Caco-2 (cell line): ENCODE measurements around the gene NOL6. TPM values are rescaled to one million over a fixed set of nuclear protein-coding genes. Genes with fewer than 3 reads are reported as not detected.

Experiments
- BruUV-seq: library from RNA; stranded (reverse); fragments of 400-500 nt; replicated peaks from 2 replicates; lab custom pipeline; 2021; lab: Mats Ljungman, UMichigan
- CTCF ChIA-PET: fragments of 300-600 bp; sonication (Branson Sonifier 250); formaldehyde crosslinking; loops from one replicate; lab custom pipeline; 2022; ENCODE audit warnings: antibody characterized with exemption; lab: Charles Lee
- POLR2A ChIA-PET: fragments of 300-600 bp; sonication (Branson Sonifier 250); formaldehyde crosslinking; loops from one replicate; lab custom pipeline; 2022; ENCODE audit warnings: antibody characterized with exemption; lab: Charles Lee
- DNase-seq, 2 experiments: peaks; one replicate each; pipeline versions ENCODE4 v3.0.0 to v3.0.0-alpha.2; 2020 to 2022
- H3K27me3 ChIP-seq: replicated peaks from 2 replicates; pipeline ENCODE4 v1.6.0; 2011; ENCODE audit warnings: low read length; ENCODE audit not compliant: control insufficient read depth, insufficient read depth
- H3K36me3 ChIP-seq: 2 replicates; pipeline ENCODE4 v1.5.1; 2011; ENCODE audit warnings: low read length; ENCODE audit not compliant: control insufficient read depth, insufficient read depth
- H3K4me1 ChIP-seq: fragments of 250-450 bp; sonication (Bioruptor Pico); 2 replicates; pipeline ENCODE4 v1.5.1; 2020; ENCODE audit warnings: mild to moderate bottlenecking
- H3K4me3 ChIP-seq: 2 replicates; pipeline ENCODE4 v1.5.1; 2011; ENCODE audit warnings: low read depth, mild to moderate bottlenecking, control low read depth, low read length
- H3K9me3 ChIP-seq: fragments of 250-450 bp; sonication (Bioruptor Pico); 2 replicates; pipeline ENCODE4 v1.5.1; 2020; ENCODE audit warnings: mild to moderate bottlenecking, moderate library complexity
- H3K27ac Mint-ChIP-seq: one replicate; pipeline ENCODE4 v1.8.0; 2022; ENCODE audit warnings: mixed read lengths; ENCODE audit not compliant: unreplicated experiment
- H3K27me3 Mint-ChIP-seq: one replicate; pipeline ENCODE4 v1.8.0; 2022; ENCODE audit warnings: mixed read lengths; ENCODE audit not compliant: insufficient read depth, unreplicated experiment
- H3K36me3 Mint-ChIP-seq: one replicate; pipeline ENCODE4 v1.8.0; 2022; ENCODE audit warnings: mild to moderate bottlenecking, mixed read lengths; ENCODE audit not compliant: insufficient read depth, unreplicated experiment
- H3K4me1 Mint-ChIP-seq: one replicate; pipeline ENCODE4 v1.8.0; 2022; ENCODE audit warnings: low read depth, mixed read lengths; ENCODE audit not compliant: unreplicated experiment
- H3K4me3 Mint-ChIP-seq: one replicate; pipeline ENCODE4 v1.8.0; 2022; ENCODE audit warnings: mild to moderate bottlenecking, moderate library complexity, mixed read lengths; ENCODE audit not compliant: unreplicated experiment
- H3K9me3 Mint-ChIP-seq: one replicate; pipeline ENCODE4 v1.8.0; 2022; ENCODE audit warnings: mixed read lengths; ENCODE audit not compliant: unreplicated experiment
- intact Hi-C: fragments of 100-400 bp; cut with micrococcal nuclease; formaldehyde crosslinking; loops from one replicate; pipeline ENCODE4 v1.10.0; 2022; ENCODE audit not compliant: unreplicated experiment
- total RNA-seq: library from RNA; stranded (reverse); gene quantifications from 2 replicates; pipeline ENCODE4 v1.2.3, GENCODE V29; 2022
- TF ChIP-seq, protein P1 (sequence below), 2 experiments: fragments of 200-600 bp in 1 of 2; IDR thresholded peaks; 1 replicate in 1 of 2; 2 replicates in 1 of 2; pipeline versions ENCODE4 v1.5.1 to v1.8.0; 2011 to 2022; ENCODE audit warnings: antibody characterized with exemption in 1 of 2, control low read depth in 1 of 2, inconsistent platforms in 1 of 2, low read depth in 1 of 2, low read length in 1 of 2, mild to moderate bottlenecking in 1 of 2, moderate library complexity in 1 of 2; ENCODE audit not compliant: insufficient read depth in 1 of 2, severe bottlenecking in 1 of 2, unreplicated experiment in 1 of 2

Gene NOL6
- total RNA-seq, 1 experiment from 2014 or later = 47.2 TPM

DNA sequence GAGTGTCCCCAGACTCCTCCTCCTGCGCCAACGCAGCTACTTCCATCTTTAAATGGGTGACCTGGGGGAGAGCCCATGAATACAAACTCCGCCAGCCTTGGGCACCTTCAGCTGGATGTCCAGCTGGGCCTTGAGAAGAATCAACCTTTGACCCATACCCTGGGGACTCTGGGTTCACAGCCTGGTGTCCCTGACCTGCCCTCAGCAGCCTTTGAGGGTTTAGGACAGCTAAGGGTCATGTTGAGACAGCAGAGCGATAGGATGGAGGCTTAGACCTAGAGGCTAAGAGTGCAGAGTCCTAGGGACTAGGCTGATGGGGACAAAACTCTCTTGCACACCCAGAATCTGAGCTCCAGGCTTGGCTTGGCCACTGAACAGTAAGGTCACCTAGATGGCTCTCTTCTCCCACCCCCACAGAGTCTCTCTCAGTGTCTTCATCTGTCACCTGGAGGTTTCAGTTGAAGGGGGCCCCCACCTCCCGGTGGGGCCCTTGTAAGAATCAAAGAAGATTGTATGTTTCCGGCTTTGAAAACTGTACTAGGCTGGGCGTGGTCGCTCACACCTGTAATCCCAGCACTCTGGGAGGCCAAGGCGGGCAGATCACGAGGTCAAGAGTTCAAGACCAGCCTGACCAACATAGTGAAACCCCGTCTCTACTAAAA lies 19.6 kb downstream of the NOL6 start:
- no TSS peak for BruUV-seq
- TF ChIP-seq, protein P1, sequence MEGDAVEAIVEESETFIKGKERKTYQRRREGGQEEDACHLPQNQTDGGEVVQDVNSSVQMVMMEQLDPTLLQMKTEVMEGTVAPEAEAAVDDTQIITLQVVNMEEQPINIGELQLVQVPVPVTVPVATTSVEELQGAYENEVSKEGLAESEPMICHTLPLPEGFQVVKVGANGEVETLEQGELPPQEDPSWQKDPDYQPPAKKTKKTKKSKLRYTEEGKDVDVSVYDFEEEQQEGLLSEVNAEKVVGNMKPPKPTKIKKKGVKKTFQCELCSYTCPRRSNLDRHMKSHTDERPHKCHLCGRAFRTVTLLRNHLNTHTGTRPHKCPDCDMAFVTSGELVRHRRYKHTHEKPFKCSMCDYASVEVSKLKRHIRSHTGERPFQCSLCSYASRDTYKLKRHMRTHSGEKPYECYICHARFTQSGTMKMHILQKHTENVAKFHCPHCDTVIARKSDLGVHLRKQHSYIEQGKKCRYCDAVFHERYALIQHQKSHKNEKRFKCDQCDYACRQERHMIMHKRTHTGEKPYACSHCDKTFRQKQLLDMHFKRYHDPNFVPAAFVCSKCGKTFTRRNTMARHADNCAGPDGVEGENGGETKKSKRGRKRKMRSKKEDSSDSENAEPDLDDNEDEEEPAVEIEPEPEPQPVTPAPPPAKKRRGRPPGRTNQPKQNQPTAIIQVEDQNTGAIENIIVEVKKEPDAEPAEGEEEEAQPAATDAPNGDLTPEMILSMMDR (IDR thresholded peaks at IDR 0.05; ENCODE audit: insufficient read depth in 1 of 2, low read depth in 1 of 2, low read length in 1 of 2, severe bottlenecking in 1 of 2, unreplicated experiment in 1 of 2) = no peak
- H3K4me1 ChIP-seq = peaks cover 27% of the 10 kb centered on the region
- peaks cover 16% of the 10 kb centered on the region for H3K4me1 Mint-ChIP-seq
- no peaks in the 10 kb centered on the region for H3K27me3 Mint-ChIP-seq
- POLR2A ChIA-PET = interaction anchor here (0.5 kb wide), 1 partner anchor 164 kb away, joined by 9 read pairs; the partner anchor contains the start of gene NFX1
- CTCF ChIA-PET = interaction anchor here (1.2 to 3.8 kb wide), 4 partner anchors 19 to 51 kb away, joined by 14 to 32 read pairs (median 17); partner anchors contain the start of gene NOL6
- H3K27ac Mint-ChIP-seq = no peak overlapping the region
- no peaks in the 10 kb centered on the region for H3K9me3 Mint-ChIP-seq
- no peak overlapping the region for H3K4me3 Mint-ChIP-seq
- peaks cover 13% of the 10 kb centered on the region for H3K36me3 Mint-ChIP-seq
- intact Hi-C loops = no loop called here
- H3K9me3 ChIP-seq = no peaks in the 10 kb centered on the region
- no peak overlapping the region for H3K4me3 ChIP-seq
- H3K36me3 ChIP-seq = no peaks in the 10 kb centered on the region
- no peak for DNase-seq
- H3K27me3 ChIP-seq = no peaks in the 10 kb centered on the region

DNA sequence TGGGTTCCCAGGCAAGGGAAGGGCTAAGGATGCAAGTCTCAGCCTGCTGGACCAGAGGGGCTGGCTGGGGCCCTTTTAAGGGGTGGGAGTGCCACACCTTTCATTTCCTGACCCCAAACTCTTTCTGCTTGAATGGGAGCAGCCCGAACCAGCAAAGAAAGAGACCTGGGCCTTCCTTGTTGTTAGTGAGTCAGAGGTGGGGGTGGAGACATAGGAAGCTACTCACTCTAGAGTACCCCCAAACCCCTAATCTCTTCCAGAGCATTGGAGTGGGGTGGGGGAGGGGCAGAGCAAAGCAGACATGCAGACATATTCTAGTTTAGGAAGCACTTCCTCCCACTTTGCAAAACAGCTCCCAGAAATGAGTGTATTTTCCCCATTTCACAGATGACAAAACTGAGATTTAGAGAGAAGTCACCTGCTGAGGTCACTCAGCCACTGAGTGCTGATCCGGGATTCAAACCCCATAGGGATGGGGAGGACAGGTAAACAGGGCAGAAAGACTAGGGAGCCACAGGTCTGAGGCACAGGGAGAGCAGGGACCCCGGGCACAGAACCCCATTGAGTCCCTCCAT lies 20.4 kb downstream of the NOL6 start:
- Mint-ChIP-seq H3K4me3 (no peak overlapping the region), H3K9me3 (no peaks in the 10 kb centered on the region), H3K27me3 (no peaks in the 10 kb centered on the region), H3K36me3 (peaks cover 8% of the 10 kb centered on the region), H3K27ac (no peak overlapping the region), H3K4me1 (peaks cover 11% of the 10 kb centered on the region)
- ChIA-PET CTCF (interaction anchor here (0.6 to 3.8 kb wide), 15 partner anchors 11 to 78 kb away, joined by 3 to 32 read pairs (median 5); partner anchors contain the start of gene NOL6), POLR2A (interaction anchor here (0.5 to 0.8 kb wide), 2 partner anchors 10 to 163 kb away, joined by 3 to 9 read pairs; partner anchors contain the start of gene NFX1)
- intact Hi-C loops = no loop called here
- peaks cover 24% of the 10 kb centered on the region for H3K4me1 ChIP-seq
- no peak overlapping the region for H3K4me3 ChIP-seq
- H3K27me3 ChIP-seq = no peaks in the 10 kb centered on the region
- DNase-seq = no peak
- no TSS peak for BruUV-seq
- H3K9me3 ChIP-seq = no peaks in the 10 kb centered on the region
- TF ChIP-seq, protein P1 (IDR thresholded peaks at IDR 0.05; ENCODE audit: insufficient read depth in 1 of 2, low read depth in 1 of 2, low read length in 1 of 2, severe bottlenecking in 1 of 2, unreplicated experiment in 1 of 2) = no peak
- no peaks in the 10 kb centered on the region for H3K36me3 ChIP-seq

DNA sequence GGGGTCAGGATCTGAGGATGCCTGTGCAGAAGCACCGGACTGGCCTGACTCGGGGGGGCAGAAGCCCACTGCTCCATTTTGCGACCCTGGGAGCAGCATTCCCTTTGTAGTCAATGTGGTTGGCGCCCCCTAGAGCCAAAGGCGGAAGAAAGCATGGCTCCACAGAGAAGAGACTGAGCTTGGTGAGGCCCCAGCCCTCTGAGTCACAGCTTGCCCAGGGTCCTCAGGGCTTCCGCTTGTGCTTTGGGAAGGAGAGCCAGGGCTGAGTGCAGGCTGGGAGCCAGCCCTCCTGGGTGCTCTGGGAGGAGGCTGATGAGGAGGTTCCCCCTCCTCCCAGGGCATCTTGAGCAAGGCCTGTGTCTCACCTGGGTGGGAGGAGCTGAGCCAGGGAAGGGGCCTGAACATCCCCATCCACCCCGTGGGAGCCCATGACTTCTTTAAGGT lies 20.9 kb downstream of the NOL6 start:
- Mint-ChIP-seq H3K4me3 (no peak overlapping the region), H3K4me1 (peaks cover 8% of the 10 kb centered on the region), H3K9me3 (no peaks in the 10 kb centered on the region), H3K27me3 (no peaks in the 10 kb centered on the region), H3K36me3 (peaks cover 6% of the 10 kb centered on the region), H3K27ac (no peak overlapping the region)
- ChIA-PET POLR2A (interaction anchor here (0.8 kb wide), 1 partner anchor 10 kb away, joined by 3 read pairs; no protein-coding TSS in a partner anchor), CTCF (interaction anchor here (0.6 to 3.8 kb wide), 15 partner anchors 10 to 77 kb away, joined by 3 to 32 read pairs (median 5); partner anchors contain the start of gene NOL6)
- H3K27me3 ChIP-seq = no peaks in the 10 kb centered on the region
- no TSS peak for BruUV-seq
- H3K4me1 ChIP-seq = peaks cover 24% of the 10 kb centered on the region
- H3K4me3 ChIP-seq = no peak overlapping the region
- no peaks in the 10 kb centered on the region for H3K36me3 ChIP-seq
- DNase-seq = peak; percentile 71 to 73
- no peaks in the 10 kb centered on the region for H3K9me3 ChIP-seq
- TF ChIP-seq, protein P1 (IDR thresholded peaks at IDR 0.05; ENCODE audit: insufficient read depth in 1 of 2, low read depth in 1 of 2, low read length in 1 of 2, severe bottlenecking in 1 of 2, unreplicated experiment in 1 of 2) = peak; percentile 62 to 70
- intact Hi-C loops = loop anchor here (1.0 kb wide), 1 partner anchor 50 kb away; no protein-coding TSS in a partner anchor
